Mesenchymal stem cell (in vitro differentiated cells and primary cell): ENCODE results near the gene RNF7.
"Not testable (repeated sequence)": the region's sequence is repeated elsewhere in the genome, so short reads cannot be mapped to it uniquely, and the experiment has no call there.

ENCODE experiments used
- DNase-seq: peaks from one replicate; pipeline ENCODE4 v3.0.0-alpha.2; 2013
- H2AFZ ChIP-seq: one replicate; pipeline ENCODE4 v1.6.1; 2013; ENCODE audit warnings: low read depth, mild to moderate bottlenecking, control low read depth, inconsistent platforms, low read length, moderate library complexity
- H2AK5ac ChIP-seq: 2 replicates; pipeline ENCODE4 v1.6.1; 2013; ENCODE audit warnings: low read length, moderate library complexity, mild to moderate bottlenecking, inconsistent platforms; ENCODE audit not compliant: severe bottlenecking
- H2BK120ac ChIP-seq: one replicate; pipeline ENCODE4 v1.6.1; 2013; ENCODE audit warnings: low read depth, mild to moderate bottlenecking, inconsistent platforms, low read length, moderate library complexity
- H2BK12ac ChIP-seq, 2 experiments: one replicate each; pipeline ENCODE4 v1.6.1; 2013; ENCODE audit warnings: inconsistent platforms in 2 of 2, low read length in 2 of 2, mild to moderate bottlenecking in 2 of 2, moderate library complexity in 2 of 2, control low read depth in 1 of 2
- H2BK15ac ChIP-seq: one replicate; pipeline ENCODE4 v1.6.1; 2013; ENCODE audit warnings: mild to moderate bottlenecking, low read depth, inconsistent platforms; ENCODE audit not compliant: poor library complexity, severe bottlenecking
- H2BK5ac ChIP-seq: 2 replicates; pipeline ENCODE4 v1.6.1; 2013; ENCODE audit warnings: low read depth, mild to moderate bottlenecking, low read length, control low read depth, inconsistent platforms; ENCODE audit not compliant: poor library complexity, severe bottlenecking
- H3K14ac ChIP-seq, 2 experiments: one replicate each; pipeline ENCODE4 v1.6.1; 2013; ENCODE audit warnings: inconsistent platforms in 2 of 2, low read length in 2 of 2, control low read depth in 1 of 2, mild to moderate bottlenecking in 1 of 2, moderate library complexity in 1 of 2
- H3K18ac ChIP-seq, 2 experiments: one replicate each; pipeline ENCODE4 v1.6.1; 2013; ENCODE audit warnings: inconsistent platforms in 2 of 2, low read length in 2 of 2, control low read depth in 1 of 2, low read depth in 1 of 2, mild to moderate bottlenecking in 1 of 2
- H3K23ac ChIP-seq, 2 experiments: one replicate each; pipeline ENCODE4 v1.6.1; 2013; ENCODE audit warnings: inconsistent platforms in 2 of 2, low read length in 2 of 2, mild to moderate bottlenecking in 2 of 2, moderate library complexity in 2 of 2, control low read depth in 1 of 2
- H3K27ac ChIP-seq: 2 replicates; pipeline ENCODE4 v1.5.1; 2013; ENCODE audit warnings: mild to moderate bottlenecking, moderate library complexity, low read length, control low read depth, inconsistent platforms; ENCODE audit not compliant: poor library complexity, severe bottlenecking
- H3K27me3 ChIP-seq, 2 experiments: 2 replicates each; pipeline versions ENCODE4 v1.6.1 to v1.7.0; 2013; ENCODE audit warnings: low read length in 2 of 2, mild to moderate bottlenecking in 2 of 2, moderate library complexity in 2 of 2, control low read depth in 1 of 2, inconsistent platforms in 1 of 2; ENCODE audit not compliant: control insufficient read depth in 1 of 2, insufficient read depth in 1 of 2
- H3K36me3 ChIP-seq, 2 experiments: 2 replicates each; pipeline versions ENCODE4 v1.6.1 to v1.7.0; 2013; ENCODE audit warnings: low read length in 2 of 2, control low read depth in 1 of 2, inconsistent platforms in 1 of 2, low read depth in 1 of 2, mild to moderate bottlenecking in 1 of 2; ENCODE audit not compliant: insufficient read depth in 2 of 2, control insufficient read depth in 1 of 2
- H3K4ac ChIP-seq, 2 experiments: one replicate each; pipeline ENCODE4 v1.6.1; 2013; ENCODE audit warnings: inconsistent platforms in 2 of 2, low read length in 2 of 2, mild to moderate bottlenecking in 2 of 2, moderate library complexity in 2 of 2, control low read depth in 1 of 2, low read depth in 1 of 2
- H3K4me1 ChIP-seq: 2 replicates; pipeline ENCODE4 v1.6.1; 2013; ENCODE audit warnings: low read depth, low read length, control low read depth; ENCODE audit not compliant: control insufficient read depth, insufficient read depth
- H3K4me2 ChIP-seq: 2 replicates; pipeline ENCODE4 v1.6.1; 2013; ENCODE audit warnings: low read length, mild to moderate bottlenecking, inconsistent platforms; ENCODE audit not compliant: poor library complexity, severe bottlenecking
- H3K4me3 ChIP-seq, 2 experiments: 2 replicates each; pipeline versions ENCODE4 v1.5.1 to v1.7.0; 2013; ENCODE audit warnings: low read length in 2 of 2, mild to moderate bottlenecking in 2 of 2, control low read depth in 1 of 2, low read depth in 1 of 2; ENCODE audit not compliant: insufficient read depth in 1 of 2
- H3K79me1 ChIP-seq: replicated peaks from 2 replicates; pipeline ENCODE4 v1.6.1; 2013; ENCODE audit warnings: mild to moderate bottlenecking, control low read depth, low read length, inconsistent platforms; ENCODE audit not compliant: poor library complexity, severe bottlenecking
- H3K9ac ChIP-seq: 2 replicates; pipeline ENCODE4 v1.7.0; 2013; ENCODE audit warnings: mild to moderate bottlenecking, low read length, moderate library complexity
- H3K9me3 ChIP-seq: 2 replicates; pipeline ENCODE4 v1.7.0; 2013; ENCODE audit warnings: mild to moderate bottlenecking, low read length; ENCODE audit not compliant: control insufficient read depth
- H4K8ac ChIP-seq: one replicate; pipeline ENCODE4 v1.6.1; 2013; ENCODE audit warnings: inconsistent platforms, mild to moderate bottlenecking, low read length, moderate library complexity
- H4K91ac ChIP-seq: one replicate; pipeline ENCODE4 v1.6.1; 2013; ENCODE audit warnings: mild to moderate bottlenecking, low read length, inconsistent platforms
- whole genome bisulfite sequencing: methylation state at CpG from one replicate; pipeline ENCODE4 v1.1.7; 2013; ENCODE audit warnings: mixed read lengths; 5-methylcytosine and 5-hydroxymethylcytosine counted together

The RNF7 gene

DNA sequence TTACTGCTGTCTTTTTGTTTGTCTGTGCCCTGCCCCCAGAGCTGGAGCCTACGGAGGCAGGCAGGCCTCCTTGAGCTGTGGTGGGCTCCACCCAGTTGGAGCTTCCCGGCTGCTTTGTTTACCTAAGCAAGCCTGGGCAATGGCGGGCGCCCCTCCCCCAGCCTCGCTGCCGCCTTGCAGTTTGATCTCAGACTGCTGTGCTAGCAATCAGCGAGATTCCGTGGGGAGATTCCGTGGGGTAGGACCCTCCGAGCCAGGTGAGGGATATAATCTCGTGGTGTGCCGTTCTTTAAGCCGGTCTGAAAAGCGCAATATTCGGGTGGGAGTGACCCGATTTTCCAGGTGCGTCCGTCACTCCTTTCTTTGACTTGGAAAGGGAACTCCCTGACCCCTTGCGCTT is 24.5 kb downstream of the RNF7 start:
- not testable (repeated sequence) for H3K14ac ChIP-seq, H3K79me1 ChIP-seq, H2AFZ ChIP-seq, H3K18ac ChIP-seq, DNase-seq, H3K4me2 ChIP-seq, H4K8ac ChIP-seq, H3K4me1 ChIP-seq, H2BK15ac ChIP-seq, H3K9me3 ChIP-seq, H3K27me3 ChIP-seq, H3K23ac ChIP-seq, H3K9ac ChIP-seq, H3K4ac ChIP-seq, H2AK5ac ChIP-seq, H3K36me3 ChIP-seq, H3K27ac ChIP-seq, H2BK120ac ChIP-seq, H2BK12ac ChIP-seq, H2BK5ac ChIP-seq, H3K4me3 ChIP-seq, H4K91ac ChIP-seq
- WGBS: 76% methylated on average over 9 of the region's 19 CpGs

- Histone ChIP-seq H3K4ac (peak within 1 kb of the TSS in 1 of 2 experiments; percentile 61), H2BK5ac (no peak within 1 kb of the TSS), H3K4me3 (no peak within 1 kb of the TSS), H3K79me1 (no peaks in the 10 kb centered on the region), H3K27me3 (no peaks in the 10 kb centered on the region), H2BK15ac (no peak within 1 kb of the TSS), H3K9me3 (no peaks in the 10 kb centered on the region), H2AK5ac (no peak within 1 kb of the TSS), H3K18ac (peak within 1 kb of the TSS in 1 of 2 experiments; percentile 62), H2AFZ (peak within 1 kb of the TSS; percentile 53), H3K36me3 (no peaks in the 10 kb centered on the region), H3K23ac (no peak within 1 kb of the TSS), H3K14ac (no peak within 1 kb of the TSS), H2BK12ac (peak within 1 kb of the TSS; percentile 61 to 78), H4K8ac (no peak within 1 kb of the TSS), H3K4me2 (no peak within 1 kb of the TSS), H4K91ac (no peak within 1 kb of the TSS), H3K4me1 (no peaks in the 10 kb centered on the region), H3K27ac (no peak within 1 kb of the TSS), H3K9ac (no peak within 1 kb of the TSS), H2BK120ac (peak within 1 kb of the TSS; percentile 49)
- WGBS: 91% methylated on average over 5 of the region's 9 CpGs
- no peak for DNase-seq
Observed at GRCh38 chr3:141763088-141763750, 25.1 kb downstream of the RNF7 start, which contains the start of gene GRK7. GRK7 (plus strand) TSS chr3:141763408; CDS start chr3:141778285, 14,877 bp downstream.

DNA sequence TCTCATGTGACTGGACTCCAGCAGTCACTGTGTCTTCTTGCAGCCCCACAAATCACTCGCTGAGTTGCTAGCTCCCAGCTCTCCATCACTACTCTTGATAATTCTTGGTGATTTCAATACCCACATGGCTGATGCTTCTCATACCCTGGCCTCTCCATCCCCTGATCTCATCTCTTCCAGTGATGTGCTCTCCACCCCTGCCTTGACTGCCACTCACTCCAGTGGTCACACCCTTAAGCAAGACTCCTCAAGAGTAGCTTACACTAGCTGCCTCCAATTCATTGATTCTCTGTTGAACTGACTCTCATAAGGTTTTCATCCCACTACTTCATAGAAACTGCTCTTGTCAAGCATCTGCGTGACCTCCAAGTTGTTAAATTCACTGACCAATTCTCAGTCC is 25.9 kb downstream of the RNF7 start:
- H3K36me3 ChIP-seq: no peaks in the 10 kb centered on the region
- no peak overlapping the region for H3K9ac ChIP-seq
- no peak overlapping the region for H3K23ac ChIP-seq
- H3K4me1 ChIP-seq: no peaks in the 10 kb centered on the region
- 98% methylated on average over 2 of the region's 2 CpGs for WGBS
- no peaks in the 10 kb centered on the region for H3K27me3 ChIP-seq
- H3K14ac ChIP-seq: no peak overlapping the region
- H3K4me3 ChIP-seq: no peak overlapping the region
- H2AK5ac ChIP-seq: no peak overlapping the region
- no peak overlapping the region for H2BK120ac ChIP-seq
- H2BK12ac ChIP-seq: peak overlapping the region; percentile 61 to 78
- H3K9me3 ChIP-seq: no peaks in the 10 kb centered on the region
- no peaks in the 10 kb centered on the region for H3K79me1 ChIP-seq
- H4K8ac ChIP-seq: no peak overlapping the region
- H3K4me2 ChIP-seq: no peak overlapping the region
- H2AFZ ChIP-seq: peak overlapping the region; percentile 53
- no peak overlapping the region for H2BK5ac ChIP-seq
- H3K18ac ChIP-seq: peak overlapping the region in 1 of 2 experiments; percentile 62
- H2BK15ac ChIP-seq: no peak overlapping the region
- no peak overlapping the region for H4K91ac ChIP-seq
- DNase-seq: no peak
- peak overlapping the region in 1 of 2 experiments; percentile 61 for H3K4ac ChIP-seq
- no peak overlapping the region for H3K27ac ChIP-seq

DNA sequence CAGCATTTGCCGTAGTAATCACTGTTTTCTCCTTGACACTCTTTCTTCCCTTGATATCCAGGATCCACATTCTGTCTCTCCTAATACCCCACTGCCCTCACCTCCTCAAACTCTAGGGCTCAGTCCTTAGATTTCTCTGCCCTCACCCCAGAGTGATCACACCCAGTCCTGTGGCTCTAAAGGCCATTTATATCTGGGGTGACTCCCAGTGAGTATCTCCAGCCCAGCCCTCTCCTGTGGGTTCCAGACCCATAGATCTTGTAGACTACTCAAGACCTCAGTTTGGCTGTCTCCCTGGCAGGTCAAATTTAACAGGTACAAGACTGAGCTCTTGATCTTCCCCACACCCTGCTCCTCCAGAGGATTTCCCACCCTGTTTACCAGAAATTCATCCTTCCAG is 26.4 kb downstream of the RNF7 start:
- Histone ChIP-seq H4K8ac (peak overlapping the region; percentile 71), H2BK15ac (no peak overlapping the region), H2BK12ac (peak overlapping the region in 1 of 2 experiments; percentile 78), H4K91ac (no peak overlapping the region), H3K23ac (no peak overlapping the region), H3K4ac (peak overlapping the region in 1 of 2 experiments; percentile 61), H2BK120ac (peak overlapping the region; percentile 58), H3K9ac (no peak overlapping the region), H3K36me3 (no peaks in the 10 kb centered on the region), H3K4me3 (no peak overlapping the region), H3K79me1 (no peaks in the 10 kb centered on the region), H3K4me1 (peaks cover under 1% of the 10 kb centered on the region), H3K14ac (no peak overlapping the region), H2BK5ac (no peak overlapping the region), H3K4me2 (no peak overlapping the region), H2AK5ac (no peak overlapping the region), H3K18ac (no peak overlapping the region), H3K27me3 (no peaks in the 10 kb centered on the region), H2AFZ (no peak overlapping the region), H3K27ac (no peak overlapping the region), H3K9me3 (no peaks in the 10 kb centered on the region)
- 92% methylated on average over 1 of the region's 1 CpG for WGBS
- no peak for DNase-seq
